Liver (tissue), 3 donors: ENCODE results near the gene DHX30.

ENCODE experiments used
- CTCF ChIP-seq: fragments of 150-350 bp; IDR thresholded peaks from 2 replicates; pipeline ENCODE4 v1.5.1; 2017; ENCODE audit warnings: improper control_type of control experiment, low read depth, low read length; ENCODE audit not compliant: missing input control
- GABPA ChIP-seq, 2 donors: IDR thresholded peaks in 1 of 2; conservative IDR thresholded peaks in 1 of 2; 2 replicates each; pipeline ENCODE4 v1.6.1; 2016; ENCODE audit warnings: antibody characterized with exemption in 2 of 2, mild to moderate bottlenecking in 1 of 2, moderate library complexity in 1 of 2
- JUND ChIP-seq, 2 donors: IDR thresholded peaks; 2 replicates each; pipeline ENCODE4 v1.6.1; 2016; ENCODE audit warnings: antibody characterized with exemption in 2 of 2
- MAX ChIP-seq: IDR thresholded peaks from 2 replicates; pipeline ENCODE4 v1.6.1; 2016; ENCODE audit warnings: antibody characterized with exemption
- REST ChIP-seq: IDR thresholded peaks from 2 replicates; pipeline ENCODE4 v1.6.1; 2016; ENCODE audit warnings: antibody characterized with exemption, mild to moderate bottlenecking
- RXRA ChIP-seq, 2 donors: IDR thresholded peaks; 2 replicates each; pipeline ENCODE4 v1.6.1; 2017 to 2018; ENCODE audit warnings: antibody characterized with exemption in 2 of 2, mild to moderate bottlenecking in 1 of 2
- SP1 ChIP-seq: IDR thresholded peaks from 2 replicates; pipeline ENCODE4 v1.6.1; 2018; ENCODE audit warnings: antibody characterized with exemption, mild to moderate bottlenecking
- TAF1 ChIP-seq: conservative IDR thresholded peaks from 2 replicates; pipeline ENCODE4 v1.6.1; 2016; ENCODE audit warnings: antibody characterized with exemption, mild to moderate bottlenecking
- YY1 ChIP-seq: IDR thresholded peaks from 2 replicates; pipeline ENCODE4 v1.6.1; 2016; ENCODE audit warnings: antibody characterized with exemption, mild to moderate bottlenecking
- ZBTB33 ChIP-seq: IDR thresholded peaks from 2 replicates; pipeline ENCODE4 v1.6.1; 2016; ENCODE audit warnings: antibody characterized with exemption
- donor health status: healthy.
- donor health status: healthy.

- TF ChIP-seq CTCF: no peak
- no peak for TF ChIP-seq MAX
- TF ChIP-seq YY1: no peak
- TF ChIP-seq TAF1: no peak
- no peak for TF ChIP-seq SP1
- no peak for TF ChIP-seq RXRA (IDR thresholded peaks at IDR 0.05)
- no peak for TF ChIP-seq REST
- TF ChIP-seq GABPA (IDR thresholded peaks at IDR 0.05 in 1 of 2, conservative IDR thresholded peaks at IDR 0.05 in 1 of 2): no peak
- TF ChIP-seq ZBTB33: no peak
- no peak for TF ChIP-seq JUND (IDR thresholded peaks at IDR 0.05)
These were observed 40.7 kb upstream of the DHX30 start for GRCh38 chr3:47762233-47762632.
